Activated CD4-positive, alpha-beta T cell treated with anti-CD3 and anti-CD28 coated beads, Interleukin-2, amount 10 ng/mL, durations not matched to agents 7 days and 5 days (primary cell): ENCODE results near the gene GADL1. TPM values are rescaled to one million over a fixed set of nuclear protein-coding genes. Genes with fewer than 3 reads are reported as not detected.

Experiments
- CTCF ChIA-PET: fragments of 350-600 bp; sonication (Branson Sonifier 250); formaldehyde crosslinking; loops from one replicate; lab custom pipeline; 2021; ENCODE audit warnings: antibody characterized with exemption; lab: Charles Lee
- POLR2A ChIA-PET: fragments of 350-600 bp; sonication (Branson Sonifier 250); formaldehyde crosslinking; loops from one replicate; lab custom pipeline; 2021; ENCODE audit warnings: antibody characterized with exemption; lab: Charles Lee
- DNase-seq: peaks from one replicate; pipeline ENCODE4 v3.0.0-alpha.2; 2020
- H3K27ac Mint-ChIP-seq: one replicate; pipeline ENCODE4 v1.8.0; 2021; ENCODE audit warnings: mild to moderate bottlenecking, moderate library complexity, mixed read lengths
- H3K27me3 Mint-ChIP-seq: one replicate; pipeline ENCODE4 v1.8.0; 2021; ENCODE audit warnings: mixed read lengths
- H3K36me3 Mint-ChIP-seq: one replicate; pipeline ENCODE4 v1.8.0; 2021; ENCODE audit warnings: low read depth, mixed read lengths
- H3K4me1 Mint-ChIP-seq: one replicate; pipeline ENCODE4 v1.8.0; 2021; ENCODE audit warnings: mixed read lengths
- H3K4me3 Mint-ChIP-seq: one replicate; pipeline ENCODE4 v1.8.0; 2021; ENCODE audit warnings: mild to moderate bottlenecking, moderate library complexity, mixed read lengths
- H3K9me3 Mint-ChIP-seq: one replicate; pipeline ENCODE4 v1.8.0; 2021; ENCODE audit warnings: mixed read lengths
- total RNA-seq, 2 experiments: library from RNA; stranded (reverse); gene quantifications; one replicate each; pipeline ENCODE4 v1.2.3, GENCODE V29; 2021

GADL1 gene
- total RNA-seq, 2 experiments from 2014 or later, result not detected

DNA sequence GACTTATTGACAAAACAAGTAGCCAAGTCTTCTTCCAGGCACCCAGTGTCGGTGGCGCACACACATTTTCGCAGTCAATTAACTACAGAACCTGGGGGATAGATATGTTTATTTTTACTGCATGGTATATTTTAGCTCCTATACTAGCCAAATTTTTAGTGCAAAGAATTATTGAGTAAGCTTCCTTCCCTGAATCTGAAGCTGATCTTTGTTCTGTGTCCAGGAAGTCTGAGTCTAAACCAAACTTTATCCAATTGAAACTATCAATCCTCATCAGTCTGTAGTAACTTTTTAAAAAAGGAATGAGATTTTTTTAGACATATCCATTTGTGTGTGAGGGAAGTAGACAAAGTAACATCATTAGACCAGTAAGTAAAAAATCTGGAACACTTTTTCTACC, 133.1 kb downstream of the GADL1 start:
- Mint-ChIP-seq H3K4me3 (no peak overlapping the region), H3K27me3 (no peaks in the 10 kb centered on the region), H3K36me3 (no peaks in the 10 kb centered on the region), H3K4me1 (no peaks in the 10 kb centered on the region), H3K27ac (no peak overlapping the region), H3K9me3 (no peaks in the 10 kb centered on the region)
- CTCF ChIA-PET, result interaction anchor here (1.3 to 1.7 kb wide), 2 partner anchors 10 kb away, joined by 3 to 7 read pairs; no protein-coding TSS in a partner anchor
- POLR2A ChIA-PET, result interaction anchor here (0.6 kb wide), 1 partner anchor 494 kb away, joined by 3 read pairs; no protein-coding TSS in a partner anchor
- no peak for DNase-seq

GRCh38 chr3:30760737-30761136, 133.7 kb downstream of the GADL1 start:
- no peaks in the 10 kb centered on the region for H3K9me3 Mint-ChIP-seq
- no peaks in the 10 kb centered on the region for H3K27me3 Mint-ChIP-seq
- ChIA-PET CTCF (interaction anchor here (1.3 to 1.7 kb wide), 2 partner anchors 9 to 11 kb away, joined by 3 to 7 read pairs; no protein-coding TSS in a partner anchor), POLR2A (interaction anchor here (0.6 to 0.7 kb wide), 2 partner anchors 402 to 493 kb away, joined by 3 read pairs; no protein-coding TSS in a partner anchor)
- no peak overlapping the region for H3K27ac Mint-ChIP-seq
- no peaks in the 10 kb centered on the region for H3K36me3 Mint-ChIP-seq
- no peaks in the 10 kb centered on the region for H3K4me1 Mint-ChIP-seq
- DNase-seq, result no peak
- no peak overlapping the region for H3K4me3 Mint-ChIP-seq

GRCh38 chr3:30760040-30760695, 134.3 kb downstream of the GADL1 start:
- Mint-ChIP-seq H3K9me3 (no peaks in the 10 kb centered on the region), H3K27ac (no peak overlapping the region), H3K27me3 (no peaks in the 10 kb centered on the region), H3K4me3 (no peak overlapping the region), H3K4me1 (no peaks in the 10 kb centered on the region), H3K36me3 (no peaks in the 10 kb centered on the region)
- ChIA-PET POLR2A (interaction anchor here (0.6 to 0.7 kb wide), 2 partner anchors 11 to 401 kb away, joined by 3 read pairs; no protein-coding TSS in a partner anchor), CTCF (interaction anchor here (1.7 kb wide), 1 partner anchor 9 kb away, joined by 7 read pairs; no protein-coding TSS in a partner anchor)
- no peak for DNase-seq

GRCh38 chr3:30756218-30756617, 138.2 kb downstream of the GADL1 start:
- Mint-ChIP-seq H3K27me3 (no peaks in the 10 kb centered on the region), H3K36me3 (no peaks in the 10 kb centered on the region), H3K4me1 (peaks cover 12% of the 10 kb centered on the region), H3K27ac (no peak overlapping the region), H3K9me3 (no peaks in the 10 kb centered on the region), H3K4me3 (no peak overlapping the region)
- no peak for DNase-seq
- ChIA-PET POLR2A (no interaction called here), CTCF (interaction anchor here (0.6 to 2.4 kb wide), 2 partner anchors 13 to 1865 kb away, joined by 3 to 5 read pairs; no protein-coding TSS in a partner anchor)

- Mint-ChIP-seq H3K27ac (no peak overlapping the region), H3K4me3 (no peak overlapping the region), H3K36me3 (no peaks in the 10 kb centered on the region), H3K27me3 (no peaks in the 10 kb centered on the region), H3K9me3 (no peaks in the 10 kb centered on the region), H3K4me1 (peaks cover 13% of the 10 kb centered on the region)
- CTCF ChIA-PET, result no interaction called here
- POLR2A ChIA-PET, result no interaction called here
- no peak for DNase-seq
Measured at GRCh38 chr3:30754426-30754825, 140.0 kb downstream of the GADL1 start.

DNA sequence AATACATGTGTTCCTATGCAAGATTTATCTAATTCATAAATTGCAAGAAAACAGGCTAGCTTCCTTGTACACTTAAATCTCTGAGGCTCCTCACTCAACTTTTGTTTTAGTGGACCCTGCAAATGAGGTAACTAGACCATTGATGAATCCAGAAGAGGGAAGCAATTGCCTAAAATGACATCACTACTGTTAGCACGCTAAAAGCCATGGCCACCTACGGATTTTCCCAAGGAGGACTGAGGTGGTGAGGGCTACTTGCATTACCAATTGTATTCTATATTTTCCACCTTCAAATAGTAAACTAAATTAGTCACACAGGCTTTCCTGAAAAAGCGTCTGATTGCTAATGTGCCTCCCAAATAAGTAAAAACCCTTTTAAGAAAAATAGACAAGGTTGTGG, 140.7 kb downstream of the GADL1 start:
- H3K36me3 Mint-ChIP-seq, result no peaks in the 10 kb centered on the region
- no peak overlapping the region for H3K4me3 Mint-ChIP-seq
- peaks cover 13% of the 10 kb centered on the region for H3K4me1 Mint-ChIP-seq
- no peak overlapping the region for H3K27ac Mint-ChIP-seq
- POLR2A ChIA-PET, result no interaction called here
- no peak for DNase-seq
- no peaks in the 10 kb centered on the region for H3K9me3 Mint-ChIP-seq
- CTCF ChIA-PET, result no interaction called here
- H3K27me3 Mint-ChIP-seq, result no peaks in the 10 kb centered on the region

DNA sequence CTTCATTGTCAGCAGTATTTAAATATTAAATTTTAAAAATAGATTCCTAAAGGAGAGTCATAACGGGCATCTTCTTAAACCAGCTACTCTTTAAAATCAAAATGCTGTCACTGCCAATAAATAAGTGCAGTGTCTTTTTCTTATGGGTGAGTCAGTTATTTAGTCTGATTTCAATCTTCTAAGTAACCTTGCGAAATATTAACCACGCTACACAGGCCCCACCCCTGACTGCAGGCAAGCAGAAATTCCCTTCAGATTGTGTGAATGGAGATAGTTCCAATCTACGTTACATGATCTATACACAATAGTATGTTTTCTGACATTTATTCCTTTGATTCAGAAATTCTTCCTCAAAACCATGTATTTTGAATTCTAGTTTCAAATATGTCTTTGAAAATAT, 141.5 kb downstream of the GADL1 start:
- no peak overlapping the region for H3K4me3 Mint-ChIP-seq
- H3K27ac Mint-ChIP-seq, result no peak overlapping the region
- peaks cover 13% of the 10 kb centered on the region for H3K4me1 Mint-ChIP-seq
- no peaks in the 10 kb centered on the region for H3K36me3 Mint-ChIP-seq
- CTCF ChIA-PET, result interaction anchor here (1.1 to 1.3 kb wide), 2 partner anchors 15 to 17 kb away, joined by 3 read pairs; no protein-coding TSS in a partner anchor
- no peaks in the 10 kb centered on the region for H3K27me3 Mint-ChIP-seq
- DNase-seq, result no peak
- POLR2A ChIA-PET, result no interaction called here
- H3K9me3 Mint-ChIP-seq, result no peaks in the 10 kb centered on the region

- Mint-ChIP-seq H3K4me3 (no peak overlapping the region), H3K4me1 (peaks cover 17% of the 10 kb centered on the region), H3K27me3 (no peaks in the 10 kb centered on the region), H3K9me3 (no peaks in the 10 kb centered on the region), H3K27ac (no peak overlapping the region), H3K36me3 (no peaks in the 10 kb centered on the region)
- POLR2A ChIA-PET, result no interaction called here
- CTCF ChIA-PET, result interaction anchor here (1.1 to 1.6 kb wide), 3 partner anchors 9 to 17 kb away, joined by 3 to 7 read pairs (median 3); no protein-coding TSS in a partner anchor
- DNase-seq, result no peak
Measured at GRCh38 chr3:30752491-30752890, 142.0 kb downstream of the GADL1 start.

DNA sequence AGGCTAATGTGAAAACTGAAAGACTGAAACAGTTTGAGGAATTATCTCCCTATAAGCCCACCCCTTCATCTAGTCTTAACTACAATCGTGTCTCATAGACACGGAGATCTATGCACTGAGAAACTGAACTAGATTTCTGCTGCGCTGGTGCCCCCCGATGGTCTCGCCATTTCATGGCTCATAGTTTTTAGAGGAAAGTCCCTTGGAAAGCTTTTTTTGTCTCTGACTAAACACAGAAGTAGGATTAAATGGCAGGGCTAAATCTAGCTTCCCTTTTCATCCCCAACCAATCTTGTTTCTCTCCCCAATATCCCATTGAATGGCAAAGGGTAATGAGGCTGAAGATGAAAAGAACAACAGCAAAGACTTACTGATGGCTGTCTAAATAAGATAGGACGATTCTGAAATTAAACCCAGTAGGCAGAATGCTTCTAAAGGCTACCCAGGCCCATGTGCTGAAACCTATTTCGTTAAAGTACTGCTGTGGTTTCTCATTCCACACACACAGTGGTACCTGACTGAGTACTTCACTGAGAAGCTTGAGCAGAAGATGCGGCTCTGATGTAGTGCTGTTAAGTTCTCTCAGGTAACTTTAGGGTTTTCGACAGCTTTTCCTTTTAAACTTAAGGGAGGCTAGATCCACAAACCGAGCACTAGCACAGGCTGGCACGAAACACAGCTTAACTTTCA, 142.7 kb downstream of the GADL1 start:
- ChIA-PET POLR2A (no interaction called here), CTCF (interaction anchor here (0.6 to 1.6 kb wide), 8 partner anchors 9 to 622 kb away, joined by 3 to 7 read pairs (median 3); no protein-coding TSS in a partner anchor)
- peak; percentile 55 for DNase-seq
- no peaks in the 10 kb centered on the region for H3K27me3 Mint-ChIP-seq
- peaks cover 19% of the 10 kb centered on the region for H3K4me1 Mint-ChIP-seq
- H3K27ac Mint-ChIP-seq, result no peak overlapping the region
- H3K9me3 Mint-ChIP-seq, result no peaks in the 10 kb centered on the region
- no peaks in the 10 kb centered on the region for H3K36me3 Mint-ChIP-seq
- no peak overlapping the region for H3K4me3 Mint-ChIP-seq

DNA sequence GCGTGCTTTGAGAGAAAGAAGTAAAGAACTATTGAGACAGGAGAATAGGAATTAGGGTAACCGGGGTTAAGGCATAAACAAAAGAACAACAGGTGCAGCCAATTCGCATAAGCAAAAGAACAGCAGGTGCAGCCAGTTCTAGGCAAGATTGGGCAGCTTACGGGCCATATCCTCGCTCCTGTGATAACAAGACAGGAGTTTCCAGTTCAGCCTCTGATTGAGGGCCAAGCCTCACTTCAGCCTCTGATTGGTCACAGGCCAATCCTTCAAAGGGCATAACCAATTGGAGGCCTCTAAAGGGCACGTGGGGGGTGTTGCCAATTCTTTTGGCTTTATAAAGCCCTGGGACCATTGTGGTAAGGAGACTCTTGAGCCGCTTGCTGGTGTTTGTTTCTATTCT, 143.5 kb downstream of the GADL1 start:
- Mint-ChIP-seq H3K9me3 (no peaks in the 10 kb centered on the region), H3K4me3 (no peak overlapping the region), H3K27ac (no peak overlapping the region), H3K27me3 (no peaks in the 10 kb centered on the region), H3K4me1 (peaks cover 19% of the 10 kb centered on the region), H3K36me3 (no peaks in the 10 kb centered on the region)
- CTCF ChIA-PET, result interaction anchor here (1.0 to 1.6 kb wide), 6 partner anchors 10 to 738 kb away, joined by 3 to 7 read pairs (median 4); no protein-coding TSS in a partner anchor
- POLR2A ChIA-PET, result no interaction called here
- no peak for DNase-seq

GRCh38 chr3:30749230-30749629, 145.2 kb downstream of the GADL1 start:
- POLR2A ChIA-PET, result no interaction called here
- Mint-ChIP-seq H3K4me1 (peaks cover 19% of the 10 kb centered on the region), H3K9me3 (no peaks in the 10 kb centered on the region), H3K36me3 (no peaks in the 10 kb centered on the region), H3K27ac (no peak overlapping the region), H3K4me3 (no peak overlapping the region), H3K27me3 (no peaks in the 10 kb centered on the region)
- CTCF ChIA-PET, result interaction anchor here (1.1 kb wide), 1 partner anchor 707 kb away, joined by 7 read pairs; no protein-coding TSS in a partner anchor
- no peak for DNase-seq

- H3K4me3 Mint-ChIP-seq, result no peak overlapping the region
- H3K27ac Mint-ChIP-seq, result no peak overlapping the region
- no peak for DNase-seq
- H3K4me1 Mint-ChIP-seq, result peaks cover 31% of the 10 kb centered on the region
- no peaks in the 10 kb centered on the region for H3K9me3 Mint-ChIP-seq
- no peaks in the 10 kb centered on the region for H3K36me3 Mint-ChIP-seq
- ChIA-PET POLR2A (no interaction called here), CTCF (no interaction called here)
- no peaks in the 10 kb centered on the region for H3K27me3 Mint-ChIP-seq
Measured at GRCh38 chr3:30747771-30748281, 146.6 kb downstream of the GADL1 start.
